ENCODE data around the gene PHF21A.
"Not testable (repeated sequence)": the region's sequence is repeated elsewhere in the genome, so short reads cannot be mapped to it uniquely, and the experiment has no call there.

Gene PHF21A

GRCh38 chr11:46120346-46121300 lies 631 bp downstream of the PHF21A start:
- DNase-seq (ENCODE audit: low read depth, low spot score): no peak

DNA sequence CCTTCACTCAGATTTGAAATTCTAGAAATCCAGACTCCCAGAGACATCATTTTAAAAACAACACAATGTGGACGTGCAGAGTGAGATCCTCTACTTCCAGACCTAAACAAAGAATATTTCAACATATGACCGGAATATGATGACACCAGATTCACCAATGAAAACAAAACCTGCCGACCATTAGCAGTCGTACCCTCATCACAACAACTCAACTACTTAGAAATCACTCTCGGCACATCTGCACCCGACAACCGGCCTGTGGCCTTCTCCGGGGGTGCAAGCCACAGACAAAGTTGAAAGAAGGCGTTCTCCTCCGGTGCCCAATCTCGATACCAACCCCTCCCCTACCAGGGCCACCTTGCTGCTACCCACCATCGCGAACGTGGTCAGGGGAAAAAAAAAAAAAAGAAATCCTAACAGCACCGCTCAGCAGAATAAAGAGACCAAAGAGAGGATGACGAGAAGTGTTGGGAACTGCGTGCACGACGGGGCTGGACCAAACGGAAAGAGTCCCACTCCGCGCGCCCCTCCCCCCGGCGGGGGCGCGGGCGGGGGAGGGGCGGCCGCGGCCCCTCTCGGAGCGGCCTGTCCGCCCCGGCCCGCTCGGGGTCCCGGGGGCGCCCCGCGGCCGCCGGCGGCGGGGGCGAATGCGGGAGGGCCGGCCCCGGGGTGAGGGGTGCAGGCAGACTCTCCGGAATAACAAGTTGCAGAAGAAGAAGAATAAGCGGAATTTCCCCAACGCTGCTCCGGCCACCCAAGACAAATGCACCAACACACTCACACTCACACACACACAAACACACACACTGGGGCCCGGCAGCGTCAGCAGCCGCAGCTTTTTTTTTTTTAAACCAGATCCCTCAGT lies 1.7 kb downstream of the PHF21A start:
- no peak for DNase-seq (ENCODE audit: low read depth, low spot score)

- no peak for DNase-seq (ENCODE audit: low read depth, low spot score)
Observed at GRCh38 chr11:46118702-46119351, 2.4 kb downstream of the PHF21A start.

DNA sequence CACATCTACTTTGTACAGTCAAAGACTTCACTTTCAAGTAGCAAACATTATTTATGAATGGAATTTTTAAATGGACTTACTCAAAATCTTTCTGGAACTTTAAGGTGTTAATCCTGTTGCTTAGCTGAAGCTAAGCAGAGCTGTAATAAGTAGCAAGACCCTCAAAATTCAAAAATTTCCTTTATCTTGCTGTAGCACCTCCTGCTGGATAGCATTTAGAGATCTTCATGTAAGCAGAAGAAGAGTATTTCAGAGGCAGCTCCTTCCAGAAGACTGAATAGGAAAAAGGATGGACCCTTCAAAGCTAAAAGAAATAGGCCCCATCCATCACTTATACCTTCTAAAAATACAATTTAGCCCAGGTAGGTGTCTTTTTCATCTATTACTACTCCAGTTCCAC lies 3.4 kb downstream of the PHF21A start:
- DNase-seq (ENCODE audit: low read depth, low spot score): no peak

DNA sequence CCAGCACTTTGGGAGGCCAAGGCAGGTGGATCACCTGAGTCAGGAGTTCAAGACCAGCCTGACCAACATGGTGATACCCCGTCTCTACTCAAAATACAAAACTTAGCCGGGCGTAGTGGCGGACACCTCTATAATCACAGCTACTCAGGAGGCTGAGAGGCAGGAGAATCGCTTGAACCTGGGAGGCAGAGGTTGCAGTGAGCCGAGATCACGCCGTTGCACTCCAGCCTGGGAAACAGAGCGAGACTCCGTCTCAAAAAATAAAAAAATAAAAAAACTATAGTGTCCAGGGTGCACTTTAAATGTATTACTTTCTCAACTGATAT lies 4.6 kb downstream of the PHF21A start:
- not testable (repeated sequence) for DNase-seq (ENCODE audit: low read depth, low spot score)

DNA sequence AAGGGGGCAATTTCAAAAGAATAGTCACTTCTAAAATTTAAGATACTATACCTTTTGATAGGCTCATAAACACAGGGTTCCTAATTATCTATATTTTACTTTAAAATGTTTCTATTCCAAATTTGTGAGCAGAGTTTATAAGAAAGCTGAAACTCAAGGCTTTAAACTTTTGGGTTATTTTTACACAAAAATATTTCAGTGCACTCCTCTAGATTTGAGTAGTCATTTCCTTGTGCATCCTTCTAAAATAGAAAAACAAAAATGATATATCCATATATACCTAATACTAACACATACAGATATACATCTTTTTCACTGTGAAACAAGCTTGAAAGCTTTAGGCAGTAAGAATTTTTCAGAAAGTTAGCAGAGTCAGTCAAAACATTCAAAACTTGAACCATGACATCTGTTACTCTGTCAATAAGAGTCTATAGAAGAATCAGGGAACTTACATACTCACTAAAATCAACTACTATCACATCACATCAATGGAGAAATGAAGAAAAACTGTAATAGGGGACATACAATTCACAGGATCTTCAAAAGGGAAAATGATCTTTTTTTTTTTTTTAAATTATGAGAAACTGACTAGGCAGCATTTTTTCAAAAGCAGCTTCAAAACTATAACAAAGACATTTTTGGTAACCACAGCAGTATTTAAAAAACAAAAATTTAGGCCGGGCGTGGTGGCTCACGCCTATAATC lies 5.1 kb downstream of the PHF21A start:
- no peak for DNase-seq (ENCODE audit: low read depth, low spot score)

DNA sequence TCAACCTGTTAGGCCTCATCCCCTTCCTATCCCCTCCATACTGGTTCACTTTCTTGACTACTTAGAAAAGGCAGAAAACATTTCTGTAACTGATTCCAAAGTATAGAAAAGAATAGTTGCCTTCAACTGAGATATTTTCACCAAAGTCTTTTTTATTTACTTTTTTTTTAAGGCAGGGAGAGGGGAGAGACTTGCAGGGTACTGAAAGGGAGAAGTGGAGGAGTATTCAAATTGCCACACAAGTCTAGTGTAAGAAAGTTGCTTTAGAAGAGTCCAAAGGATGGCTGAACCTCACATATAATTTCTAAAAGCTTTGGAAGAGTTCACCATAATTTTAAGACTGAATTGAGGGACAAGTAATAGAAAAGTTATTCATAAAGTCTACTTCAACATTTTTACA lies 6.3 kb downstream of the PHF21A start:
- no peak for DNase-seq (ENCODE audit: low read depth, low spot score)

DNA sequence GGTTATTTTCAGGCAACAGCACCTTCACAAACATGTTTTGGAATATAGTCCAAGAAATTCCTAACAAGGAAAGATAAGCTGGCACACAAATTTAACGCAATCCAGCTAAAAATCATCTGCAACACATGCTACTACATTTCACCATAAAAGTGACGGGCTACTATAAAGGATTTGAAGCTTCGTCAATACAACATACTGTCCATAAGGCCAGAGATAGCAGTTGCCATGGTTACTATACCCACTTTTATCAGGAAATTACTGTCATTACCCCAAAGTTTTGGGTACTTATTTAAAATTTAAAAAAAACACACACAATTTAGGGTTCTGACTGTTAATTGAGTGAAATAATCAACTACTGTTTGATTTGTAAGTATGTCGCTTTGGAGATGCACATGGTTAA lies 6.9 kb downstream of the PHF21A start:
- no peak for DNase-seq (ENCODE audit: low read depth, low spot score)

GRCh38 chr11:46112961-46113607 lies 8.2 kb downstream of the PHF21A start:
- peak; percentile 10 for DNase-seq (ENCODE audit: low read depth, low spot score)

GRCh38 chr11:46108751-46109150 lies 12.5 kb downstream of the PHF21A start:
- no peak for DNase-seq (ENCODE audit: low read depth, low spot score)

DNA sequence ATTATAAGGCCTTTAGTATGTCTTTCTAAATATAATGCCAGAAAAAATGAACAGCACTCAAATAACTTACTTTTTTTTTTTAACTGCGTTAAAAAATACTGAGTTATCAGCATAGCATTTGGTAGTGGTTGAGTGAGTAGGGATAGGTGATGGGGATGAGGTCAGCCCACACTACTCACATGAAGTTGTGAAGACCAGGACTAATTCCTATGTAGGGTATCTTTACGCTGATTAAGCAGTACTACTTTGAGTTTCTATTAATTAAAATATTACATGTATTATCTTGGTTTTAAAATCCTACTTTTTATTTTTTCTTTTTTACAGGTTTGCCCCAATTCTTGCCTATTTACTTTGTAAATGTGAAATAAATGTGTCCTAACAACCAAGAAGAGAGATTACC lies 13.5 kb downstream of the PHF21A start:
- no peak for DNase-seq (ENCODE audit: low read depth, low spot score)

GRCh38 chr11:46107408-46107718 lies 13.9 kb downstream of the PHF21A start:
- no peak for DNase-seq (ENCODE audit: low read depth, low spot score)

- DNase-seq (ENCODE audit: low read depth, low spot score): no peak
Observed at GRCh38 chr11:46106530-46107407, 14.5 kb downstream of the PHF21A start.

DNA sequence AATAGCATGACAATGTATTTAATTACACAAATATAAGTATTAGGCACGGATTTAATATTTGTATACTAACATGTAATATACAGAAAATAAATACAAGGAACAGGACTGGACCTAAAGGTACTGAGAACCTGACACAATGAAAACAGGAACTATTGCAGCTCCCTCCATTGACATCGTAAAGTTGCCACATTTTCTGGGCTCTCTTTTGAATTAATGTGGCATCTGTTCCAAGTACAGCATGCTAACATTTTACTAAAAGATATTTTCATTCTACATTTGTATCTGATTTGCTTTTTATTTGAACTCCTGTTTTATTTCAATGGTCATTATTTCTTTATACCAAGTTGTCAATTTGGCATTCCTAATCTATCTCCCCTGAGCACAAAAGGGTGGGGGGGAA lies 15.3 kb downstream of the PHF21A start:
- DNase-seq (ENCODE audit: low read depth, low spot score): no peak

DNA sequence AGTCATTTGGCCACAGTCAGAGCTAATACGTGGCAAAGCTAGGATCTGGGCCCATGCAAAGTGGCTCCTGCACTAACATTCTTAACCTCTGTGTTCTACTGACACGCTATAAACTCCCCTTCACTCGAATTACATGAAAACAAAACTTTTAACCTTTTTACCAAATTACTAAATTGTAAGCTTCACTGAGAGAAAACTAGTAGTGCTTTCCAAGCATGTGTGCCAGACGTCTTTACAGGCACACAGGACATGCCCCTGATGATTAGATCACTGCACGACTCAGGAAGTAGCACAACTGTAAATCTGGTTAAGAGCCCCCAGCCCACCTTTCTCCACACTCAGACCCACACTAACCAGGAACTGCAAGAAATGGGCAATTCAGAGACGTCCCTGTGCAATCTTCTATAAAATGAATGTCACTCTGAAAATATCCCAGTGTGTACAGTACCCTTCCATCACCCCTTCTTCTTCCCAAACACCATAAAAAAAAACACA lies 16.1 kb downstream of the PHF21A start:
- DNase-seq (ENCODE audit: low read depth, low spot score): no peak

DNA sequence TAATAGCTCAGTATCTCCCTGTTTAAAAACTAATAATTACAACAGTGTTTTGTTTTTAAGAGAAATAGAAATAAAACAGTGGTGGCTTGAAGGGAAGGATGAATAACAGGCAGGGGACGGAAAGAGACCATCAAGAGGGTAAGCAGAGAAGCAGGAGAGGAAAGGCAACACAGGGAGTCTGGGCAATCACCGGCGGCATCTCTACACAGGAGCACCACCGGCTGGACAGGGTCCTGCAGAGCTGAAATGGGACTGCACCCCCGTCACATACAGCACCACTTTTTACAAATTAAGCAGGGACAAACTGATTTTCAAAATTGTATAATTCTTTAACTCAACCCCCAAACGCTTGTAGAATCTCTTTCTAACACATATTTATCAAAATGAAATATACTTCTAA lies 18.4 kb downstream of the PHF21A start:
- no peak for DNase-seq (ENCODE audit: low read depth, low spot score)

DNA sequence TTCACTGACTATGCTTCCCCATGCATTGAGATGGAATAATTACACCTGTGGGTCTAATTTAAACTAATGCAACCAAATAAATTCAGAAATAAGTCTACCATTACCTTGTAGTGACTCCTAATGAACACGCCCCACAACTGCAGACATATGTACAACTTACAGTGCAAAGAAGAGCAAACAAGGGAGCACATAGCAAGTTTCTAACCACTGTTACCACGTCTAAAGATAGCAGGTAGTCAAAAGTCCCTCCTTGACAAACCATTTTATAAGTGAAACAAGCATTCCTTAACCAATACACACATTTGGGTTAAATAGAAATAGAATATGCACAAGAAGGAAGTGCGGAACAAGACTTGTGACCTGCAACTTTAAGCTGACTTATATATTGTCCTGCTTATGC lies 20.6 kb downstream of the PHF21A start:
- no peak for DNase-seq (ENCODE audit: low read depth, low spot score)

- DNase-seq (ENCODE audit: low read depth, low spot score): no peak
Observed at GRCh38 chr11:46099963-46100316, 21.3 kb downstream of the PHF21A start.

GRCh38 chr11:46090375-46090774 lies 30.9 kb downstream of the PHF21A start:
- DNase-seq (ENCODE audit: low read depth, low spot score): no peak

DNA sequence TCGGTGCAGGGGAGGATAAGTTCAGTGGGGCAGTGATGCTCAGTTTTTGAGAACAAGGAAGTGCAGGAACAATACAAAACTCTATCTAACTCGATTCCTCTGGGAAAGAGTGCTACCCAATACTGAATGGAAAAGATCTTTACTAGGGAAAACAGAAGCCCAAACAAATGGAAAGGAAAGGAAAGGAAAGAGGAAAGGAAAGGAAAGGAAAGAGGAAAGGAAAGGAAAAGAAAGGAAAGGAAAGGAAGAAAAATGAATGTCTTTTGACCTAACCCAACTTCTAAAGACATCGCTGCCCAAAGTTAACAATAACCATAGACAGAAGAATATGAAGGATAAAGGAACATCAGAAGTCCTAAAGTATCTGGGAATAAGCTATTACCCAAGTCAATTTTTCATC lies 41.6 kb downstream of the PHF21A start:
- DNase-seq (ENCODE audit: low read depth, low spot score): no peak

All from activated CD4-positive, CD25-positive, alpha-beta regulatory T cell treated with anti-CD3 and anti-CD28 coated beads, Interleukin-2, amount 50 U/mL, for 16 hours (primary cell).